SK-N-SH (cell line): ENCODE results near the gene HS2ST1. TPM values are rescaled to one million over a fixed set of nuclear protein-coding genes. Genes with fewer than 3 reads are reported as not detected.

ENCODE experiments used
- CTCF ChIA-PET: fragments of 300-600, 350-600 bp; formaldehyde crosslinking; extraction: SDS; loops from one replicate; lab custom pipeline; 2021; lab: Yijun Ruan, JAX
- POLR2A ChIA-PET: fragments of 350-600 bp; sonication (Branson Sonifier 250); formaldehyde crosslinking; extraction: SDS; loops from one replicate; lab custom pipeline; 2020; ENCODE audit warnings: antibody characterized with exemption, inconsistent platforms; lab: Yijun Ruan, JAX
- DNase-seq: peaks from one replicate; pipeline ENCODE4 v3.0.0; 2012
- H2AFZ ChIP-seq: fragments of 200-600 bp; sonication (generic); 2 replicates; pipeline ENCODE4 v1.8.1; 2016; ENCODE audit warnings: antibody characterized with exemption, mild to moderate bottlenecking, low read depth
- H3F3A ChIP-seq: fragments of 200-600 bp; sonication (generic); replicated peaks from 2 replicates; pipeline ENCODE3; 2016; ENCODE audit warnings: antibody characterized with exemption, mild to moderate bottlenecking; ENCODE audit not compliant: insufficient read depth
- H3K27ac ChIP-seq, 2 experiments: fragments of 200-500 bp in 1 of 2; fragments of 200-600 bp in 1 of 2; sonication (Bioruptor generic) in 1 of 2; sonication (generic), shearing (Covaris generic) in 1 of 2; 2 replicates each; pipeline versions ENCODE4 v1.5.1 to v1.6.1; 2014 to 2016; ENCODE audit warnings: low read depth in 2 of 2, inconsistent platforms in 1 of 2, low read length in 1 of 2, mild to moderate bottlenecking in 1 of 2, mixed read lengths in 1 of 2
- H3K27me3 ChIP-seq: fragments of 200-600 bp; sonication (generic), shearing (Covaris generic); 2 replicates; pipeline ENCODE4 v1.6.1; 2016; ENCODE audit warnings: mixed run types; ENCODE audit not compliant: insufficient read depth
- H3K36me3 ChIP-seq, 2 experiments: fragments of 200-500 bp in 1 of 2; fragments of 200-600 bp in 1 of 2; sonication (Bioruptor generic) in 1 of 2; sonication (generic) in 1 of 2; replicated peaks in 1 of 2; 2 replicates each; pipeline versions ENCODE3 to v1.5.1; 2014 to 2016; ENCODE audit warnings: low read length in 1 of 2, mild to moderate bottlenecking in 1 of 2; ENCODE audit not compliant: insufficient read depth in 2 of 2, control insufficient read depth in 1 of 2
- H3K4me1 ChIP-seq, 2 experiments: fragments of 200-500 bp in 1 of 2; fragments of 200-600 bp in 1 of 2; sonication (Bioruptor generic) in 1 of 2; sonication (generic), shearing (Covaris generic) in 1 of 2; 2 replicates each; pipeline versions ENCODE4 v1.5.1 to v1.6.1; 2014 to 2016; ENCODE audit warnings: low read depth in 1 of 2, low read length in 1 of 2, mixed run types in 1 of 2; ENCODE audit not compliant: insufficient read depth in 2 of 2, control insufficient read depth in 1 of 2
- H3K4me2 ChIP-seq: fragments of 200-600 bp; sonication (generic), shearing (Covaris generic); 2 replicates; pipeline ENCODE4 v1.6.1; 2017; ENCODE audit warnings: mixed run types
- H3K4me3 ChIP-seq, 2 experiments: fragments of 200-500 bp in 1 of 2; fragments of 200-600 bp in 1 of 2; sonication (Bioruptor generic) in 1 of 2; sonication (generic), shearing (Covaris generic) in 1 of 2; 2 replicates each; pipeline versions ENCODE4 v1.5.1 to v1.8.1; 2014 to 2016; ENCODE audit warnings: low read depth in 2 of 2, inconsistent platforms in 1 of 2, low read length in 1 of 2, mild to moderate bottlenecking in 1 of 2, mixed read lengths in 1 of 2, moderate library complexity in 1 of 2
- H3K79me2 ChIP-seq: fragments of 200-600 bp; sonication (generic); 2 replicates; pipeline ENCODE4 v1.8.1; 2017; ENCODE audit warnings: mild to moderate bottlenecking; ENCODE audit not compliant: insufficient read depth
- H3K9ac ChIP-seq: fragments of 200-600 bp; sonication (generic); 2 replicates; pipeline ENCODE4 v1.6.1; 2017; ENCODE audit warnings: mixed run types
- H3K9me2 ChIP-seq: fragments of 200-600 bp; sonication (generic); 2 replicates; pipeline ENCODE4 v1.6.1; 2017; ENCODE audit warnings: mixed run types
- H3K9me3 ChIP-seq: fragments of 200-600 bp; sonication (generic); 2 replicates; pipeline ENCODE4 v1.6.1; 2017; ENCODE audit warnings: mixed run types, mild to moderate bottlenecking, moderate library complexity
- H4K20me1 ChIP-seq: fragments of 200-600 bp; sonication (generic); 2 replicates; pipeline ENCODE4 v1.6.1; 2017; ENCODE audit warnings: mild to moderate bottlenecking, mixed run types; ENCODE audit not compliant: insufficient read depth
- CHD2 ChIP-seq: fragments of 150-350 bp; IDR thresholded peaks from 2 replicates; pipeline ENCODE4 v1.6.1; 2018; ENCODE audit warnings: low read length; ENCODE audit not compliant: partially characterized antibody
- ELF1 ChIP-seq: IDR thresholded peaks from 2 replicates; pipeline ENCODE4 v1.4.0; 2012
- EP300 ChIP-seq, 2 experiments: IDR thresholded peaks; 2 replicates each; pipeline versions ENCODE4 v1.4.0 to v1.6.1; 2012; ENCODE audit warnings: borderline replicate concordance in 1 of 2, low read depth in 1 of 2, low read length in 1 of 2
- EZH2phosphoT487 ChIP-seq: fragments of 200-600 bp; sonication (generic); IDR thresholded peaks from 2 replicates; pipeline ENCODE4 v1.6.1; 2017; ENCODE audit warnings: low read depth, mixed run types, mild to moderate bottlenecking, antibody characterized with exemption, moderate library complexity, borderline replicate concordance
- FOSL2 ChIP-seq: IDR thresholded peaks from 2 replicates; pipeline ENCODE4 v1.4.0; 2012; ENCODE audit warnings: low read depth, mild to moderate bottlenecking, moderate library complexity, borderline replicate concordance
- FOXM1 ChIP-seq: IDR thresholded peaks from 2 replicates; pipeline ENCODE4 v1.4.0; 2012; ENCODE audit warnings: low read depth, mild to moderate bottlenecking
- GABPA ChIP-seq: IDR thresholded peaks from 2 replicates; pipeline ENCODE4 v1.4.0; 2012; ENCODE audit warnings: low read depth, mild to moderate bottlenecking
- GATA2 ChIP-seq: sonication (generic); formaldehyde crosslinking; IDR thresholded peaks from 2 replicates; pipeline ENCODE4 v1.5.0; 2020; ENCODE audit warnings: mild to moderate bottlenecking, missing genetic modification reagents
- JUND ChIP-seq: IDR thresholded peaks from 2 replicates; pipeline ENCODE4 v1.4.0; 2012
- MAX ChIP-seq: IDR thresholded peaks from 2 replicates; pipeline ENCODE4 v1.4.0; 2012; ENCODE audit warnings: low read depth
- MEF2A ChIP-seq: IDR thresholded peaks from 2 replicates; pipeline ENCODE4 v1.4.0; 2012; ENCODE audit warnings: low read depth, borderline replicate concordance
- MXI1 ChIP-seq: IDR thresholded peaks from 2 replicates; pipeline ENCODE4 v1.6.1; 2012; ENCODE audit warnings: mild to moderate bottlenecking, low read depth, low read length, improper control_type of control experiment
- NFIC ChIP-seq: IDR thresholded peaks from 2 replicates; pipeline ENCODE4 v1.4.0; 2012; ENCODE audit warnings: borderline replicate concordance
- NRF1 ChIP-seq: IDR thresholded peaks from 2 replicates; pipeline ENCODE4 v1.6.1; 2012; ENCODE audit warnings: low read depth, mild to moderate bottlenecking, low read length
- POLR2AphosphoS5 ChIP-seq: IDR thresholded peaks from 2 replicates; pipeline ENCODE4 v1.6.1; 2012; ENCODE audit warnings: low read depth, low read length
- RAD21 ChIP-seq: IDR thresholded peaks from 2 replicates; pipeline ENCODE4 v1.6.1; 2012; ENCODE audit warnings: mild to moderate bottlenecking, low read length
- RFX5 ChIP-seq: IDR thresholded peaks from 2 replicates; pipeline ENCODE4 v1.6.1; 2012; ENCODE audit warnings: mild to moderate bottlenecking, improper control_type of control experiment, low read length
- SIN3A ChIP-seq: IDR thresholded peaks from 2 replicates; pipeline ENCODE4 v1.6.1; 2012; ENCODE audit warnings: low read depth, mild to moderate bottlenecking, low read length, moderate library complexity, borderline replicate concordance
- TEAD4 ChIP-seq: IDR thresholded peaks from 2 replicates; pipeline ENCODE4 v1.4.0; 2012; ENCODE audit warnings: mild to moderate bottlenecking, borderline replicate concordance; ENCODE audit not compliant: insufficient read depth
- WGBS: methylation state at CpG from one replicate; pipeline ENCODE4 v1.1.6; 2017; ENCODE audit warnings: low lambda C conversion rate; 5-methylcytosine and 5-hydroxymethylcytosine counted together
- polyA plus RNA-seq, 3 experiments: library from polyadenylated mRNA; depleted of rRNA; stranded (reverse); fragments of >200 nt; gene quantifications; 2 replicates each; pipeline ENCODE4 v1.2.3, GENCODE V29; 2012
- TF ChIP-seq, protein P1 (sequence below): IDR thresholded peaks from 2 replicates; pipeline ENCODE4 v1.4.0; 2012; ENCODE audit warnings: low read depth, borderline replicate concordance

HS2ST1 gene
- polyA plus RNA-seq, 1 of the 3 experiments (the other 2 are of a cell fraction) = 16.6 TPM

- no peaks in the 10 kb centered on the region for H3K9me2 ChIP-seq
- peak overlapping the region; percentile 92 for H2AFZ ChIP-seq
- peaks cover 22% of the 10 kb centered on the region for H4K20me1 ChIP-seq
- H3K36me3 ChIP-seq = peaks cover 4 to 6% of the 10 kb centered on the region in 2 experiments
- DNase-seq = no peak
- WGBS = 5% methylated on average over 14 of the region's 14 CpGs
- ChIA-PET POLR2A (no interaction called here), CTCF (interaction anchor here (0.9 to 2.1 kb wide), 9 partner anchors 12 to 168 kb away, joined by 3 to 14 read pairs (median 6); no protein-coding TSS in a partner anchor)
- TF ChIP-seq SIN3A (no peak; the same call in 1 of the 2 replicates), ELF1 (no peak), RAD21 (no peak), CHD2 (no peak), JUND (no peak), GABPA (no peak), POLR2AphosphoS5 (no peak), RFX5 (no peak), MAX (no peak)
- H3K79me2 ChIP-seq = peaks cover 89% of the 10 kb centered on the region
- peak overlapping the region; percentile 77 for H3K9ac ChIP-seq
- no peaks in the 10 kb centered on the region; the same call in 1 of the 2 replicates for H3K9me3 ChIP-seq
- H3F3A ChIP-seq = peaks cover 4% of the 10 kb centered on the region
- peaks cover 0 to 13% of the 10 kb centered on the region in 2 experiments; a peak in 3 of 4 replicates for H3K4me1 ChIP-seq
- H3K4me3 ChIP-seq = peak overlapping the region; percentile 95 to 97
- no peaks in the 10 kb centered on the region for H3K27me3 ChIP-seq
- H3K4me2 ChIP-seq = peak overlapping the region; percentile 86
- peak overlapping the region; percentile 75 to 94 for H3K27ac ChIP-seq
Observed at GRCh38 chr1:86915737-86916235, 1.4 kb downstream of the HS2ST1 start.

- peaks cover 2 to 4% of the 10 kb centered on the region in 2 experiments for H3K36me3 ChIP-seq
- H3K9me3 ChIP-seq = peaks cover 3% of the 10 kb centered on the region; the same call in 1 of the 2 replicates
- H2AFZ ChIP-seq = no peak overlapping the region
- no peak overlapping the region for H3K27ac ChIP-seq
- POLR2A ChIA-PET = no interaction called here
- 89% methylated on average over 1 of the region's 1 CpG for WGBS
- DNase-seq = no peak
- H3K27me3 ChIP-seq = no peaks in the 10 kb centered on the region
- H4K20me1 ChIP-seq = peaks cover 14% of the 10 kb centered on the region
- CTCF ChIA-PET = interaction anchor here (1.8 to 2.1 kb wide), 3 partner anchors 48 to 167 kb away, joined by 6 to 14 read pairs (median 10); no protein-coding TSS in a partner anchor
- H3K4me1 ChIP-seq = peaks cover 0 to 11% of the 10 kb centered on the region in 2 experiments; a peak in 3 of 4 replicates
- peak overlapping the region; percentile 86; the same call in 1 of the 2 replicates for H3K4me2 ChIP-seq
- TF ChIP-seq NFIC = no peak
- TF ChIP-seq FOSL2 = no peak
- no peak for TF ChIP-seq CHD2
- no peak for TF ChIP-seq NRF1
- TF ChIP-seq RFX5 = no peak
- TF ChIP-seq MEF2A = no peak
- TF ChIP-seq TEAD4 = no peak
- TF ChIP-seq EZH2phosphoT487 = no peak
- no peak for TF ChIP-seq EP300 (IDR thresholded peaks at IDR 0.05; ENCODE audit: borderline replicate concordance in 1 of 2, low read depth in 1 of 2, low read length in 1 of 2)
- TF ChIP-seq FOXM1 = no peak
- no peak for TF ChIP-seq ELF1
- TF ChIP-seq GABPA = no peak
- no peak for TF ChIP-seq MXI1
- TF ChIP-seq GATA2 = no peak
- TF ChIP-seq, protein P1, sequence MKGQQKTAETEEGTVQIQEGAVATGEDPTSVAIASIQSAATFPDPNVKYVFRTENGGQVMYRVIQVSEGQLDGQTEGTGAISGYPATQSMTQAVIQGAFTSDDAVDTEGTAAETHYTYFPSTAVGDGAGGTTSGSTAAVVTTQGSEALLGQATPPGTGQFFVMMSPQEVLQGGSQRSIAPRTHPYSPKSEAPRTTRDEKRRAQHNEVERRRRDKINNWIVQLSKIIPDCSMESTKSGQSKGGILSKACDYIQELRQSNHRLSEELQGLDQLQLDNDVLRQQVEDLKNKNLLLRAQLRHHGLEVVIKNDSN = no peak
- H3F3A ChIP-seq = peaks cover 4% of the 10 kb centered on the region
- H3K9me2 ChIP-seq = no peaks in the 10 kb centered on the region
- H3K9ac ChIP-seq = no peak overlapping the region
- peak overlapping the region; percentile 95 to 97; a peak in 2 of 4 replicates for H3K4me3 ChIP-seq
- H3K79me2 ChIP-seq = peaks cover 89% of the 10 kb centered on the region
Observed at GRCh38 chr1:86916752-86917151, 2.3 kb downstream of the HS2ST1 start.
